GOT3 (cell line): ENCODE measurements around the gene ZBTB7C.

ENCODE experiments used
- DNase-seq: peaks from one replicate; lab custom pipeline; 2025; ENCODE audit warnings: mixed read lengths; lab: John Stamatoyannopoulos, UW

The ZBTB7C gene

DNA sequence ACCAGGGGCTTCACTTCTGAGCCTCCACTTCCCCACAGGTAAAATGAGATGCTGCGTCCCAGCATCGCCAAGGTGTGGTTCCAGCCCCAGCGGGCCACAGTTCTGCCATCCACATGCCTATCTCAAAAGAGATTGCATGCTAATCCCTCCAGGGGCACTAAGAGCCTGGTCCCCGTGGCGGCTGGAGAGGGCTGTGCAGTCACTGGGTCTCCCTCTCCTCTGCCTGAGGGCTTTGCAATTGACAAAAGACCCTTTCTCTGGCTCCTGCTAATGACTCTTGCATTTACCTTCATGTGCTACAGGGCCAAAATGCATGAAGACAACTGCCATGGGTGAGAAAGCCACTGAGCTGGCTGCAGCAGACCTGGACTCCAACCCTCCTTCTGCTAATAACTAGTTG is 18.5 kb downstream of the ZBTB7C start:
- DNase-seq: no peak

DNA sequence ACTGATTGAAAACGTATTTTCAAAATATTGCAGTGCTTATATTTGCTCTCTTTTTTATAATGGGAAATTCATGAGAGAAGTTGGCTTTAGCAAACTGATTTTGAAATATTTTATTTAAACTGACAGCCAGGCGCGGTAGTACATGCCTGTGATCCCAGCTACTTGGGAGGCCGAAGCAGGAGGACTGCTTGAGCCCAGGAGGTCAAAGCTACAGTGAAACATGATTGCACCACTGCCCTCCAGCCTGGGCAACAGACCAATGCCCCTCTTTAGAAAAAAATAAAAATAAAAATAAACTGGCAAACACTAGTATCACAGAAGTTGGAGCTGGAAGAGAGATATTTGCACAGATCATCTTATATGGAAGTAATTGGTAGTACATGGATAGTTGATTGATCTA is 20.7 kb downstream of the ZBTB7C start:
- no peak for DNase-seq

DNA sequence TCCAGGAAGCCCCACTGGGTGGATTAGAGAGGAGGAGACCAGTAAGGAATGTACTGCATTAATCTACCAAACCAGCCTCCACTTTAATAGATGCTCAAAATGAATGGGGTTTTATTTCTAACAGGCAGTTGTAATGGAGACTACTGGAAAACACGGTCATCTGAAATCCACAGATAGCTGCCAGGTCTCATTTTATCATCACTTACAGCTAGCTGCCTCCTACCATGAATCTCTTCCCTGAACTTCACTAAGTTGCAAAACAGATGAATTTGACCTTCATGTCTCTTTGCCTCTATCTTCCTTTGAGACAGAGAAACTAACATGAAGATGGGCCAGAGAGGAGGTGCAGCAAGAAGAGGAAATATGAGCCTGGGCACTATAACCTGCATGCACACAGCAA is 21.9 kb downstream of the ZBTB7C start:
- no peak for DNase-seq

- no peak for DNase-seq
Observed at GRCh38 chr18:48385596-48385995, 23.6 kb downstream of the ZBTB7C start.

DNA sequence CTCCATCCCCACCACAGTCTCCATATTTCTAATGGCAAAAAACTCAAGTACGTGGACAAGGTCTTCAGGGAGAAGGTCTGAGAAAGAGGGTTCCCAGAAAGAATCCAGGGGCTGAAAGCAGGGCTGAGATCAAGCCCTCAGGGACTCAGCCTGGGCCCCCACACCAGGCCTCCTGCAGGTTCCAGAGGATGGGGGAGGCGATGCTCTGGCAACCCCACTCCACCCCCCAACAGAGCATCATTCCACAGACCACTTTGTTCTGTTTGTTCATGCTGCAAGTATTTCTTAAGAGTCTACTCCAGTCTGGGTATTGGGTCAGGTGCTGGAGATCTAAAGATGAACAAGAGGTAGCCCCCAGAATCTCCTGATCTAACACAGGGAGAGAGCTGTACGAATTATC is 32.2 kb downstream of the ZBTB7C start:
- no peak for DNase-seq

GRCh38 chr18:48376406-48376805 is 32.8 kb downstream of the ZBTB7C start:
- no peak for DNase-seq

- DNase-seq: no peak
Observed at GRCh38 chr18:48375150-48375800, 33.9 kb downstream of the ZBTB7C start.

DNA sequence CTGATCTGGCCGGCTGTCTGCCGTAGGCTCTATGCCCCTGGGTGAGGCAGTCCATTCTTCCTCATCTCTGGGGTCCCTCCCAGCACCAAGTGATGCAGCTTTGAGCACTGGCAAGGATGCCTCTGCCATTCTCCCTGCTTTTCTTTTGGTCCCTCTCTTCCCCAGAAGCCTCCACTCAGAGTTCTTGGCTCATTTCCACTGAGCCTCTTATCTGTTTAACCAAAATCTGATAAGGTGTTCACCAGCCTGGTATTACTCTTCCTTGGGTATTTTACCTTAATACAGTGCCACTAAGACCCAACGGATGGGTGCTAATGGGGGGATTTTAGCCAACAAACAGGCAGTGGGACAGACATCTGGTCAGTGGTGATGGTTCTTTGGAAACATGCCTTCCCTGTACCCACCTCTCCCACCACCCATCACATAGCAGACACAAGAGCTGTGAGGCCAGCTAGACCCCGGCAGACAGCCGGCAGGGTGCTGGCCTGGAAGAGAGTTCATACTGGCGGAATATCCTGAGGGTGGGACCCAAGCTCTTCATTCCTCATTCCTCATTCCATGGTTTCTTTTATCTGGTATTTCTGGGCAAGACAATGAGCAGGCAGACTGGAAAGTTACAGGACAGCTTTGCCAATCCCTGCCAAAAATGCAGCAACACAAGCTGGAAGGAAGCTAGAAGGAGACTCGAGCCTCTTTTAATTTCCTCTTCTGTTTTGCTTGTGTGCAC is 34.6 kb downstream of the ZBTB7C start:
- no peak for DNase-seq

DNA sequence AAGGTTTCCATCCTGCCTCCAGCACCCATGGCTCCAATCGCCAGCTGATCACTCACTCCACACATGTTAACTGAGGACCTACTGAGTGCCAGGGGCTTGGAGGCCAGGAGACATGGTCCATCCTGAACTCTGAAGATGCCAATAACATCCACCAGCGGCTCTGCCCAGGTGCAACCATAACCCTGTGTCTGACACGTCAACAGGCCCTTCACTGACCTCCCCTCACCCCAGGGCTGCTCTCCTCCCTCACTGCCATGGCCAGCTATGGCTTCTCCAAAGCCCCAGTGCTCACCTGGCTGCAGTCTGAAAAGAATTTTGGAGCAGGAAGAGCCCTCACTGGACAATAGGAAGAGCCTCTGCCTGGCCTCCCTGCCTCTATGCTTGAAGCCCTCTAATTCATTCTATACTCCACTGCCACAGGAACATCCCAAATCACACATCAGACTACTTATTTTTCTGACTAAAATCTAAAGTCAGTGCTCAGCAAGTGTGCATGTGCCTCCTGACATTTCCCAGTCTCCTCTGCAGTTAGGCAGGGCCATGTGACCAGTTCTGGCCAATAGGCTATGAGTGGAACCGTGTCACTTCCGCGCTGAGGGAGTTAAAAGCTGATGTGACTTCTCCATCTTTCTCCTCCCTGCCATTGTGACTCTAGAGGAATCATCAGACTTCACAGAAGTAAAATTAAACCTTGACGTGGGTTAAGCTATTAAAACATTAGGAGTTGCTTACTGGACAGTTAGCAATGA is 37.2 kb downstream of the ZBTB7C start:
- no peak for DNase-seq

GRCh38 chr18:48367557-48367956 is 41.6 kb downstream of the ZBTB7C start:
- no peak for DNase-seq

- DNase-seq: no peak
Observed at GRCh38 chr18:48365965-48366364, 43.2 kb downstream of the ZBTB7C start.

- DNase-seq: no peak
Observed at GRCh38 chr18:48364146-48364545, 45.0 kb downstream of the ZBTB7C start.

- no peak for DNase-seq
Observed at GRCh38 chr18:48363175-48363574, 46.0 kb downstream of the ZBTB7C start.

DNA sequence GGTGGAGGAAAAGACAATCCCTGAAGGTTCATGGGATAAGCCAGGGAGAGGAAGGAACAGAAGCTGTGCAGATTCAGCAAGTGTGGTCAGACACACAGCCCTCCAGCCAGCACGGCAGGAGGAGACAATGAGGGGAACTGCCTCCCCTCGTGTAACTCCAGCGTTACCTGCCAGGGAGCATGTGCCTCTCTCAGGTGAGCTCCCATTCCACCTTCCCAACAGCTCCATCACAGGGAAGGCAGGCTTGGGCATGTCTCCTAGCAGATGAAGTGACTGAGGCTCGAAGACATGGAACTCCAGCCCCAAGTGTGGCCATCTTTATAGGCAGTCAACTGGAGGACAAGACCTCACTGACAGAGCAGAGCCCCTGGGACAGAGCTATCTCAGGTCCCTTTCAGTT is 47.4 kb downstream of the ZBTB7C start:
- DNase-seq: no peak

DNA sequence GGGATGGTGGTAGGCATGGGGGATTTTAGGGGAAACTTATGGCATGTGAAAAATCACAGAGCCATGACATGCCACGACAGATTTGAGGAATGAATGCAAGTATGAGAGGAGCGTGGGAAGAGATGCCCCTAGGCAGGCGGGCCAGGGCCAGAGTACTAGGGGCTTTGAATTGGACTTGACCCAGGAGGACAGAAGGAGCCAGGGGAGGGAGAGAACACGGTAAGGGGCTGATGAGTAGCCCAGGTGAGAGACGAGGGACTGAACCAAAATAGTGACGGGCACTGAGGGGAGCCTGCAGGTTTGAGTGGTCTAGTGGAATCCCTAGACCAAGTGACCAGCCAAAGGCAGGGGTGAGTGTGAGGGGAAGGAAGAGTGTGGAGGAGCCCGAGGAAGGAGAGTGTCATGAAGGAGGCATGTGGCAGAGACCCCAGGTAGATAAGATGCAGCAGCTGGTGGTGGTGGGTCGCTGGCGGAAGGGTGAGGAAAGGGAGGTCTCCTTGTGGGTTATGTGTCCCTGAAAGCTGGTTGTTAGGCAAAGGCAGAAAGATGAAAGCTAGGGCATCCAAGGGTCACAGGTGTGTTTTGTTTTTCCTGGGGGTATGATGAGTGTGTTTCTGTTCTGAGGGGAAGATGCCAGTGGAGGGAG is 48.7 kb downstream of the ZBTB7C start:
- DNase-seq: no peak

DNA sequence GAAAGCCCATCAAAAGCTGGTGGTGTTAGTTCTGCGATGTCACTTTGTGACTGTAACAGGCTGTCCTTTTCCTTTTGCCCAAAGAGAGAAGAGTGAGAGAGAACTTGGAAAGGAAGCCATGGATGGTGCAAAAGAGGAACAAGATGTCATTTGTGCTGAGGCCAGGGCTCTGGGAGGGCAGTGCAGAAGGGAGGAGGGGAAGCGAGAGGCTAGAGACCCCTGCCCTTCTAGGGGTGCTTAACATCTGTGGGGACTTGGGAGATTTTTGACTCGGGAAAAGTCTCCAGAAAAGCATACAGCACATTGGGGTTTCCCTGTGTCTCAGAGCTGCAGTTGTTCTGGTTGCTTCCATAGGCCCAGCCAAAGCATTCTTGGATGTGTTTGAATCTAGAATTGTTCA is 49.6 kb downstream of the ZBTB7C start:
- DNase-seq: no peak

DNA sequence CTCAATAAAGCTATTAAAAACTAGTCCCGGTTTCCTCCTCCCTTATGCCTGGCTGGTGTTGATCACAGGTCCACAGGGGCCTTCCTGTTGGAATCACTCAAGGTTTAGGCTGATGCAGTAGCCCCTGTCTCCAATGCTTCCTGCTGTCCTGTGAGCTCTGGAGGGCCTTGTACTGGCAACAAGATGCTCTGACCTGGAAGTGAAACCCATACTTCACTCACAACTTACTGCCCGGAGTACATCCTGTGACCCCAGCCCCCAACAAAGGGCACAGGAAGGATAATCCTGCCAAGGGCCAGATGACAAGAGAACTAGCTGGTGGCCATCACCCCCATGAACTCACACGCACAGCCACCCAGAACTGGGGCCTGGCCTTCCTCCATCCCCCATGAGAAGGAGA is 50.3 kb downstream of the ZBTB7C start:
- DNase-seq: no peak

DNA sequence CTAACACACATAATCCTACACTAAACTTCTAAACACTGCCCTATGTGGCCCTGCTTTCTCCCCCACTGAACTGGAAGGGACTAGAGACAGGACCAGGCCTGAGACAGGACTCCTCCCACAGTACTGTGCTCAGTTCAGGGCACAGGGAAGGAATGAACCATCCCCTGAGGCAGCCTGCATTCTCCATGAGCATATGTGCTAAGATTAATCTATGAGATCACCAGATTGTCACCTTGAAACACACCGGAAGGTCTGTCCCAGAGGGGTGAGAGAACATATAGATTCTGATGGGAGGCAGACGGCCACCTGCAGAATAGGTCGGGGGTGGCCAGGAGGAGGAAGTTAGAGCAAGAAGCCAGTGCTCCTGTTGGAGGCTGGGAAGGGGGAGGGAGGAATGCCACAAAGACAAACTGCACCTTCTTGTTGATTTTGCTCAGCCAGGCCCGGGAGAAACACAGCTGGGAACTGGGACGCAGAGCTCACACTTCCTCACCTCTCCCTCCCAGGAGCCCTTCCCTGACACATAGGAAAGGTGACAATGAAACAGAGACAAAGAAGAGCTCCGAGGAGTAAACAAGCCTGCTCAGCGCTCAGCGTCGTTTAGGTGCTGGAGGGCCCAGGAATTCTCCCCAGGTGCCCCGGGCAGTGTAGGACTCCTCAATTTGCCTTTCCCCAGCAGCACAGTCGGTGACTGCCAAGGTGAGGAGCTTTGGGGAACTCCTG is 52.1 kb downstream of the ZBTB7C start:
- no peak for DNase-seq

- no peak for DNase-seq
Observed at GRCh38 chr18:48356151-48356745, 52.9 kb downstream of the ZBTB7C start.

DNA sequence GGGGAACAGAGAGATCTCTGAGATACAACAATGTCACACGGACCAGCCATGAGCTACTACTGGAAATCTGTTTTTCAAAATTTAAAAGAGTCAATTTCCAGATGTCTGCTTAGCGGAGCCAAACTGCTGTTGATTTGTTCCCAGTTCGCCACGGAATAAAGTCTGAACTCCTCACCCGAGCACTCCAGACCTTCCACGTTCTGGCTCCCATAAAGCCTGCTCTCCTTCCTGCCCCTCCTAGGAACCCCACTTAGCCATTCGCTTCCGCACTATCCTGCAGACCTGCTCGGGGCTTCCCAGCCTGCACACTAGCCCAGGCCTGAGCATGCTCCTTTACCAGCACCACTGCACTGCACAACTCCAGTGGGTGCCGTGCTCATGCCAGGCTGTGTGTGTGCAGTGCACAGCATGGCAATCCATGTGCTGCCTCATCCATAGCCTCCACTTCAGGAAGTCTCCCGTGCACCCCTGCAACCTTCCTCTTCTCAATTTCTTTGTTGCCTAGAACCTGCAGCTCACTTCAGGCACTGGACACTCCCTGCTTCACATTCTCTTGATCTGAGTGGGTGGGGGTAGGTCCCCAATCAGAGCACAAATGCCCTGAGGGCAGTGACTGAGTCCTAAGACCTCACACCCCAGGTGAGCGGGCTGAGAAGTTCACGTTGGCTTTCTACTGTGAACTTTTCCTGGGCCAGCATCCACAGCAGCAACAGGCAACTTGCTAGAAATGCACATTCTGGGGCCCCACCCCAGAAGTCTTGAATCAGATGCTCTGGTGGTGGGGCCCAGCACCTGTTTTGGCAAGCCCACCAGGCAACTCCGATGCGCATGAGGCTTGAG is 53.7 kb downstream of the ZBTB7C start:
- no peak for DNase-seq
